ENCODE results near the gene PDCD6IP.
"Not testable (repeated sequence)": the region's sequence is repeated elsewhere in the genome, so short reads cannot be mapped to it uniquely, and the experiment has no call there.

The PDCD6IP gene

DNA sequence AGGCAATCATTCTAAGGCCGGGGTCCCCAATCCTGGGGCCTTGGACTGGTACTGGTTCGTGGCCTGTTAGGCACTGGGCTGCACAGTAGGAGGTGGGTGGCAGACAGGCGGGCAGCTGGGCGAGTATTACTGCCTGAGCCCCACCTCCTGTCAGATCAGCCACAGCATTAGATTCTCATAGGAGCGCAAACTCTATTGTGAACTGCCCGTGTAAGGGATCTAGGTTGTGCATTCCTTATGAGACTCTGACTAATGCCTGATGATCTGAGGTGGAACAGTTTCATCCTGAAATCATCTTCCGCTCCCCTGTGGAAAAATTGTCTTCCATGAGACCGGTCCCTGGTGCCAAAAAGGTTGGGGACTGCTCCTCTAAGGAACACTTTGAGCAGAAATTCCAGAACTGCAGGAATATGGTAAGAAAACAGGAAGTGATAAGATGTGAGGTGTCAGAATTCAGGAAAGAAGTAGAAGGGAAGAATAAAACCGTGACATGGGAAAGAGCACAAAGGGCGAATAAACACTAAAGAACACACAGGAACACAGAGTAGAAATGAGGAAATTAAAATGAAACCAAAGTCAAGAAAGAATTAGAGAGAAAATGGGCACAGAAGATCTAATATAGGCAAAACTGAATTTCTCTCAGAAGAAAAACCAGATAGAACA lies 57.6 kb downstream of the PDCD6IP start:
- DNase-seq = no peak

DNA sequence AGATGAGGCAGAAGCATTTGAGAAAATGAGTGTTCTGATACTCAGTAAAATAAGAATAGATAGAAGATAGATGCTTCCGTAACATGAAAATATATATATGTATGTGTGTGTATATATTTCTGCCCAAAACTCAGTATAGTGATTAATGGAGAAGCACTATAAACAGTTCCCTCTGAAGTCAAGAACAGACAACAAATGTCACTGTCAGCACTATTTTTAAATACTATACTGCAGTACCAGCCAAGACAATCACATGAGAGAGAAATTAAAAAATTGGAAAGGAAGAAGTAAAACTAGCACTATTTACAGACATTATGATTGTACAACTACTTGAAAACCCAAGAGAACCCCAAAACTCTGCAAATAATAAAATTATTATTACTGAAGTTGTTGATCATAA lies 59.3 kb downstream of the PDCD6IP start:
- not testable (repeated sequence) for DNase-seq

DNA sequence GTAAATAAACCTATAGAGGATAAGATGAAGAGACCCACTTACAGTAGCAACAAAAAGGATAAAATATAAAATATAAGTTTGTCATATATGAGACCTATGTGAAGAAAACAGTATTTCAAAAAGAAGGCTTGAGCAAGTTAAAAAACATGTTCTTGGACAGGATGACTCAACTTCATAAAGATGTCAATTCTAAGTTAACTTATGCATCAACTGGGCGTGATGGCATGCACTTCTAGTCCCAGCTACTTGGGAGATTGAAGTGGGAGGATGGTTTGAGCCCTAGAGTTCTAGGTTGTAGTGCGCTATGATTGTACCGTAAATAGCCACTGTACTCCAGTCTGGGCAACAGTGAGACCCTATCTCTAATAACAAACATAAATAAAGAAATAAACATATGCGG lies 59.7 kb downstream of the PDCD6IP start:
- no peak for DNase-seq

DNA sequence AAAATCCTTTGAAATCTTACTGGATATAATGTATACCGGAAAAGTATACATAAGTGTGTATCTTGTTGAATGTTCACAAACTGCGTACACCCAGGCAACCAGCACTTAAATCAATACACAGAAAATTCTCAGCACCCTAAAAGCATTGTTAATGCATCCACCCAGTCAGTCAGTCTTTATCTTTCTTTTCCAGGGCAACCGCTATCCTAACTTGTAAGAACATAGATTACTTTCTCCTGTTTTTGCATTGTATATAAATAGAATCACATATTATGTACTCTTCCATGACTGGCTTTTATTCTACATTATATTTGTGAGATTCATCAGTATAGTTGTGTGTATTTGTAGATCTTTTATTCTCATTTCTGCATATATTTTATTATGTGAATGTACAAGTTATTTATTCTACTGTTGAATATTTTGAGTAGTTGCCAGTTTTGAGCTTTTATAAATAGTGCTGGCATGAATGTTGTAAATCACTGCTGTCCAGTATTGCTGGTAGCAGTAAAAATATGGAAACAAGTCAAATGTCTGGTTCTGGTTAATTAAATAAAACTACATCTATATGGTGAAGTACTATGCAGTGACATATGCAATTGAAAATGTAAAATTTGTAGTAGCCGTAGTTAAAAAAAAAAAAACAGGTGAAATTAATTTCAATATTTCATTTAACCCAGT lies 62.1 kb downstream of the PDCD6IP start:
- DNase-seq = no peak

DNA sequence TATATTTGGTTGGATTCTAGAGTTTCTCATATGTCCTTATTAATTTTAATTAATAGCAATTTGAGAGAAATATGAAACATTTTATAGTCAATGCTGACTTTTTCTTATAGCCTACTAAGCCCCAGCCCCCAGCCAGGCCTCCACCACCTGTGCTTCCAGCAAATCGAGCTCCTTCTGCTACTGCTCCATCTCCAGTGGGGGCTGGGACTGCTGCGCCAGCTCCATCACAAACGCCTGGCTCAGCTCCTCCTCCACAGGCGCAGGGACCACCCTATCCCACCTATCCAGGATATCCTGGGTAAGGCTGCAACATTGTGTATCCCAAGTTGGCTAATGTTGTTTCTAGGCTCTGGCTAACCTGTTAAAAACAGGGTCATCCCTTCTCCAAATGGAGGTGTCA lies 66.7 kb downstream of the PDCD6IP start:
- no peak for DNase-seq

DNA sequence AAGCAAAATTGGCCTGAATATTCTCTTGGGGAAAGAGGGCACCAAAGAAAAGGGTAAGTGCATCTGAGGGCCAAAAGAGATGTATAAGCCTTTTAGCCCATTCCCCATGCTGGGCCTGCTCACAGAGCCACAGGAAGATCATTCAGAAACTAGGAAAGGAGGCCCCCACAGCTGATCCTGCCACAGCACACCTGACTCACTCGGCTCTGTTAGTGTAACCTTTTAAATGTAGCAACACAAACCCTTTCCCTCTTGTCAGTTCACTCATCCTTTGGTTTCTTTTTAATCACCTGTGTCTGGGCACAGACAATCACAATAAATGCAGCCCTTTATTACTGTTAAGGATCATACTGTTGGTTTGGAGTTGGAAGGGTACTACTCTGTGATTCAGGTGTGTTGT lies 69.9 kb downstream of the PDCD6IP start:
- no peak for DNase-seq

DNA sequence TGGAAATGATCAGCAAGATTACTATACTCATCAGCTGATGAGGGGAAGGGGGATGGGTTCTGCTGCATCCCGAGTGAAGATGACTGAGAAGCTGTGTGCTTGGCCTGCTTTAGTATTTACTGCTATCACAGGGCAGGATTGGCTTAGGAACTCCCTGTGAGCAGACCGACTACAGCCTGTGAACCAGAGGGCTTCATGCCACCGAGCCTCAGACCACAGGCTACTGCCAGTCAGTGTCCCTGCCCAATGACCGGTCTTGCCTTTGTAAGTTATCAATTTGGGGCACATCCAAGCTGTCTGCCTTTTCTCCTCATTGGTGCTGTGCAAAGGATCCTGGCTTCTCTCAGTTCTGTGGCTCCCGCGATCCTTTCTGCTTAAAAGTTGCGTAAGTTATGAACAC lies 71.5 kb downstream of the PDCD6IP start:
- DNase-seq = no peak

DNA sequence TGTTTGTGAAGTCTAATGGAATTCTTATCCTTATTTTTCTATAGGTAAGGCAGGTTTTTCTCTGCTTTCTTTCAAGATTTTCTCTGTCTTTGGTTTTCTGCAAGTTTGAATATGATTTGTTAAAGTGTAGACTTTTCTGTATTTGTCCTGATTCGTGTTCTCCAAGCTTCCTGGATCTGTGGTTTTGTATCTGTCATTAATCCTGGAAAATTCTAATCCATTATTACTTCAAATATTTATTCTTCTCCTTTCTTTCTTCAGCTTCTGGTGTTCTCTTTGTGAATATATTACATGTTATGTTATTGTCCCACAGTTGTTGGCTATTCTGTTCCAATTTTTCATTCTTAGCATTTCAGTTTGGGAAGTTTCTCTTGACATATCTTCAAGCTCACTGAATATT lies 76.4 kb downstream of the PDCD6IP start:
- no peak for DNase-seq

DNA sequence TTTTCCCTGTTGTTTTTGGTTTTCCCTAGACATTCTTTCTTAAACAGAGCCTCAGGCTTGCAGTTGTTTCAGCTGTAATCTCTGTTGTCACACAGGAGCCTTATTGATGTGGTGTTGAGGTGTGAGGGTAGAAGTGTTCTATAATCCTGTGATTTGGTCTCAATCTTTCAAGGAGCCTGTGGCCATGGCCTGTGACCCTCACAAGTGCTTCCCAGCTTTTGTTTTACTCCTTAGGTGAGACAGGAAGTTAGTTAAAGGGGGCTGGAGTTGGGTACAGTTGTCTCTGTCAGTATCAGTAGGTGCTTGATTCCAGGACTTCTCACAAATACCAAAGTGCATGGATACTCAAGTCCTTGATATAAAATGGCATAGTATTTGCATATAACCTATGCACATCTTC lies 77.2 kb downstream of the PDCD6IP start:
- no peak for DNase-seq

DNA sequence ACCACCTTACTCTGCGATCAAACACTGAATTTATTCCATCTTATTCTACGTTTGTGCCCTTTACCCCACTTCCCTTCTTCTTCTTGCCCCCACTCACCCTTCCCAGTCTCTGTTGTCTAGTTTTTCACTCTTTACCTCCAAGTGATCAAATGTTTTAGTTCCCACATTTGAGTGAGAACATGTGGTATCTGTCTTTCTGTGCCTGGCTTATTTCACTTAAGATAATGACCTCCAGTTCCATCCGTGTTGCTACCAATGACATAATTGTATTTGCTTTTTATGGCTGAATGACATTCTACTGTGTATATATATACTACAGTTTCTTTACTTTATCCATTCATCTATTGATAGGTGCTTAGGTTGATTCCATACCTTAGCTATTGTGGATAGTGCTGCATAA lies 78.8 kb downstream of the PDCD6IP start:
- no peak for DNase-seq

DNA sequence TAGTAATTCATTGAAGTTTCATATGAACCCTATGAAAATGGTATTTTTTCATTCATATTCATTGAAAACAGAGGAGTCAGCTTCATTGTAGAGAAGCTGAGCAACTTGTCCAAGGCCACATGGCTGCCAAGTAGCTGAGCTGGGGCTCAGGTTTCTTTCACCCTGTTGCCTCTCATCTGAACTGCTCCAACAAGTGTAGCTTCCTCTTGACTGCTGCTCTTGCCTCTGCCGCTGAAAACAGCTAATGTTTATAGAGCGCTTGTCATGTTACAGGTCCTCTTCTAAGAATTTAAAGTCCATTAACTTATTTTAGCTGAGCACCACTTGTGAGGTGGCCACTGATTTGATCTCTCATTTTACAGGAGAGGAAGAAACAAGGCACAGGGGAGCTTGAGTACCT lies 81.1 kb downstream of the PDCD6IP start:
- no peak for DNase-seq

DNA sequence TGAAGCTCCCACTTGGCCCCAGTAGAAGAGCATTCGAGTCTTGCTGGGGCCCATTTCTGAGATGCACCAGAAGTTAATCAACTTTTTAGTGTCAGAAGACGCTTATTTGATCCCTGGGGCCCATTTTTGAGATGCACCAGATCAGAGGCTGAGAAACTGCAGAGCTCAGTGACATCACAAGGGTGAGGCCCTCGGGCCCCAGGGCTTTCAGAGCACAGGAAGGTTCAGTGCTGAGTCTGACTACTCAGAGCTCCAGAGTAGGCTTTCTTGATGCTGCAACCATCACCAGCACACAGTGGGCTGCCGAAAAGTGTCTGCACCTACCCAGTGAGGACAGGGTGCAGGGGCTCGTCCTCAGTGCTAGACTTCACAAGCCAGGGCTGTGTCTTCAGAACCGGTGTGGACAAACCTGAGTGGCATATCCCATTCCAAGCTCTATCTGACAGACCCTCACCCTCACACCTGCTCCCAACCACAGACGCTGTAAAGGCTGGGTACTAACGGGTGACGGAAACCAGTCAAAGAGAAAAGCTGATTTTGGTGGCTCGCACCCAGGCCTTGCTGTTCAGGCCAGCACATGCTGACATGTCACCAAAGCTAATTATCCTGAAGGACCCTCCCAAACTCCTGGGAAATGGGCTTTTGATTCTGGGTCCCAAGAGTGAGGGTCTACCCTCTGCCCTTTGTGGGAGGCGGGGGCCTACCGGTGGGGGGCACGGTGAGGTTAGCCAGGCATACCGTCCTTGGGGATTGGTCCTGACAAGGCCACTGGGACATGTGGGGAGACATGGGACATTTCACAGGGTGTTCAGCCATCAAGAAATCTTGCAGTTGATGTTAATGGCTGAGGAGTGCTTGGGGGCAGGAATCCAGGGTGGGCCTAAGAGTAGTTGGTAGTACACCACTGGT lies 83.0 kb downstream of the PDCD6IP start:
- no peak for DNase-seq

DNA sequence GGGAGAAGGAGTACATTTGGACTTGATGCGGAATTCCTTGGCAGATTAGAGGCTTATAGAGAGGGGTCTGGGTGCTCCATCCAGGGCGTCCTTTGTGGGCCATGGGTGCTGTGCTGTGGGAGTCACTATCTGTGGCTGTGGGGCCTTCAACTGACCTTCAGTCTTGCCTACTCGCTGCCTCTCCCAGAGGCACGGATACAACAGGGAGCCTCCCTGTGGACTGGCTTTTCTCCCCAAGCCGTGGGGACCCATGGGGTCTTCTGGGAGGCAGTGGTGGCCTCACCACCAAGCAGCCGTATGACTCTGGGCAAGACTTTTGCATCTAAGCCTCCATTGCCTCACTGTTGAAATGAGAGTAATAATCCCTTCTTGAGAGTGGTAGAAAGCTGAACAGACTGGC lies 83.9 kb downstream of the PDCD6IP start:
- no peak for DNase-seq

DNA sequence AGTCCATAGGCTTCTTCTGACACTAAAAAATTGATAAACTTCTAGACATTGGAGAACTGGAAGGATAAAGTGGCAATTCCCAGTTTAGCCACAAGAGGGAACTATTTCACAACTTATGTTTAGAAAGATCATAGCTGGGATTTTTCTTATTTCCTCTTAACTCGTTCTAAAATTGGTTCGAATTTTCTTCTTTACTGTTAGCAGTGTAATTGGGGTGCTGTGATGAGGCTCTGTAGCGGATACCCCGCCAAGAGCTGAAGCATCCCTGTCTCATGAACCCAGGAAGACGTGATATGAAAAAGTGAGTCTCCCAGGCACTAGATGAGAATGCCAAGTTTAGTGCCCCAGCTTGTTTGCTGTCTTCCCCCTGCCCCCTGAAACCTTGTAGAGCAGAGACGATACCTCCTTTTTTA lies 85.1 kb downstream of the PDCD6IP start:
- peak in 1 of 2 experiments; percentile 27 for DNase-seq

DNA sequence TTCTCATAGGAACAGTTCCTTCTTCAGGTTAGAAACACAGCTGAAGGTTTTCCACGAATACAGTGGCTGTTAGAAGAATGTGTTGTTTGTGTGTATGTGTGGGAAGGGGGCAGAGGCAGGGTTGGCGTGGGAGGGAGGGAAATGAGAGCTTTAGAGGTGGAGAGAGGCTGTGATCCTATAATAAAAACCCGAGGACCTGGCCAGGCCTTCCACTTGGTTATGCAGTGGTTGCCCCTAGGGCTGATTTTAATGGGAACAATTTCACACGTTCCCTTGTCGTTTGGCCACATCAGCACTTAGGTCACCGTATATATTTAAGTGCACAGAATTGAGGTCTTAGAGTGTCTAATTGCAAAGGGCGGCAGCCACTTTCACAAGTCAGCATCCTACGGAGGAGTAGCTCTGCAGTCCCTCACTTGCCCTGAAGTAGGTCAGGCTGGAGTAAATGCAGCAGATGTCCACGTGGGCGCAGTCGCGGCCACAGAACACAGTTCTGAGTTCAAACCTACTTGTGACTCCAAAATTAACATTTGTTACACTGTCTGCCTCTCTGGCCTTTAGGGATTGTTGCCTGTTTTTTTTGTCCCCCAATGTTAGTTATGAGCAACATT lies 85.6 kb downstream of the PDCD6IP start:
- no peak for DNase-seq

DNA sequence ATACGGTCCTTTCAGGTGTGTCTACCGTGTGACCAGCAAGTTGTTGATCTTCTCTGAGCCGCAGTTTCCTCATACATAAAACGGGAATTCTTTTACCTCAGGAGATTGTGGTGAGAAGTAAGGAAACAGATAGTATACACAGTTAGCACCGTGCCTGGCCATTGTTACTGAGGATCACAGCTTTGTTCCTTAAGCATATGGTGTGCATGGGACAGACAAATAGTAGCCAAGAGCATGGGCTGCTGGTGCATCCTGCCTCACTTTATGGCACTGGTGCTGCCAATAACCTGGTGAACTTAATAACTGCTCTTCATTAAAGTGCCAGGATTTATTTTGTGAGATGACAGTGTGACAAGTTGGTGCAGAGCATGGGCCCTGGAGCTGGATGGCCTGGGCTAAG lies 86.3 kb downstream of the PDCD6IP start:
- DNase-seq = no peak

DNA sequence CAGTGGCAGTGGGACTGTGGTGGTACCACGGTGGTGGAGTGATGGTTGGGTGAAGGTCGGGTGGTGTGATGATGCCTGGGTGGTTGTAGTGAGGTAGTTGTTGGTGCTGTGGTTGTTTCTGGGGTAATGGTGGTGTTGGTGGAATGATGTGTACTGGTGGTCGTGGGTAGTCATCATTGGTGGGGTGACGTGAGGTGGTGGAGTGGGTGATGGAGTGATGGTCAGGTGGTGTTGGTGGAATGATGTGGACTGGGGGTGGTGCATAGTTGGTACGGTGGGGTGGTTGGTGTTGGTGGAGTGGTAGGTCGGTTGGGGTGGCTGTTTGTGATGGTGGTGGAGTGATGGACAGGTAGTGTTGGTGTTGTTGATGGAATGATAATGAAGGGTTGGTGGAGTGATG lies 87.1 kb downstream of the PDCD6IP start:
- DNase-seq = no peak

DNA sequence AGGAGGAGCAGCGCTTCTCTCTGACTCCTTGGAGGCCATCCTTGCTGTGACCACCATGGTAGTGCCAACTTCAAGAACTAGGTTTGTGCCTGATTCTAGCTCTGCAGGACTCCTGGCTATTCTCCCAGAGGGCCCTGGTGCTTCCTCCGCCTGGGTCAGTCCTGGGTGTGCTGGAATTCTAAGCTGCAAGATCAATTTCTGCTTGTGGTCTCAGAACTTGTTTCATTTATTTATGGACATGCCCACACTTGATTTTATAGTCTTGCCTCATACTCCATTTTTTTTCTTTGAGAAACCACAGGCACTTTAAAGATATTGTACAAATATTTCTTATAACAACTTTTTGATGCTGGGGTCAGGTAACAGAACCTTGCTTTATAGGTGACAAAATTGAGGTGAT lies 87.6 kb downstream of the PDCD6IP start:
- no peak for DNase-seq

DNA sequence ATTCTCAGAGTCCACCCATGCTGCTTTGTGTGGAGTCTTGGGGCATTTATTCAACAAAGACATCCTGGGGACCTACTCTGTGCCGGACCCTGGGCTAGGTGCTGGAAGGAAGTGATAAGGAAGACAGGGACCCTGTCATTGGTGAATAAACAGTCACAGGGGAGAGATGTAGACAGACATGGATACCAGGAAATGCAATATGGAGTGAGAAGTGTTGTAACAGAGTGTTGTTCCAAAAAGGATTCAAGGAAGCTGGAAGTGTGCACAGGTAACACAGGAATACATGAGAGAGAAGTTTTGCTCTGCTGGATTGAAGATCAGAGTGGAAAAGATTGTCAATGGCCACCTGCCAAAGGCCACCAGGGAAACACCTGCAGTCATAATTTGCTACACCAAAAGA lies 89.0 kb downstream of the PDCD6IP start:
- DNase-seq = no peak

DNA sequence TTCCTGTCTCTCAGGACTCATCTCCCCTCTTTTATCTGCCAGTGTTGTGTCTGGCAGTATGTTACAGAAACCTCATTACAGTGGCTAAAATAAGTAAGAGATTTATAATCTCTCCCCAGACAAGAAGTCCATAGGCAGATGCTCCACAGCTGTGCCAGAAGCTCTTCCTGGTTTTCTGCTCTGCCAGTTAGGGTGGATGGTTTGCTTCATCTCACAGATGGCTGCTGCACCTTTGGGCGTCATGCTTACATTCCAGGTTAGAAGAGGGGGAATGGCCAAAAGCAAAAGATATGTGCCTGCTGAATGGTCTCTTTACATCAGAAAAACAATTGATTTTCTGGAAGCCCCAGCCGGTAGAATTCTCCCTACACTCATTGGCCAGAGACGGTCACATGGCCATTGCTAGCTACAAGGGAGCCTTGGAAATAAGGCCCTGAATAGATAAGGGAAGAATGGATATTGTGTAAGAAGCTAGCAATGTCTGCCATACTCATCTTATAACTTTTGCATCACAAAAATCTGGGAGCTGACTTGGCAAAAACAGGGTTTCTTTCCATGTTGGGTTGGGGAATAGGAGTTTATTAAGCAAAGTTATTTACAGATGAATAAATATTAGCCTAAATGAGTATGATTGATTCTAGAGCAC lies 91.1 kb downstream of the PDCD6IP start:
- no peak for DNase-seq

DNA sequence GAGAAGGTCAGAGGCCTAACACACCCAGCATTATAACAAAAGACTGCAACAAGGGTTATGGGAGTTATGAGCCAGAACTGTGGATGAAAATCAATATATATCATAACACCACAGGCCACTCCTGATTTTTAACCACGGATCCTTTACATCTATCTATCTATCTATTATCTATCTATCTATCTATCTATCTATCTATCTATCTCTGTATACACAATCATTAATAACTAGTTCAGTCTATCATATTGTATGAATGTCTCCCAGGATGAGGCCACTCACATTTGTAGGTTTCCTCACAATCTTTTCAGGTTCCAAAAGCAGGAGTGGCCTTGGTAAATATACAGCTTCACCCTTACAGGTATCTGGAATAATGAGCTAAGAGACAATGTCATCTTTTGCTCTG lies 94.2 kb downstream of the PDCD6IP start:
- DNase-seq = no peak

DNA sequence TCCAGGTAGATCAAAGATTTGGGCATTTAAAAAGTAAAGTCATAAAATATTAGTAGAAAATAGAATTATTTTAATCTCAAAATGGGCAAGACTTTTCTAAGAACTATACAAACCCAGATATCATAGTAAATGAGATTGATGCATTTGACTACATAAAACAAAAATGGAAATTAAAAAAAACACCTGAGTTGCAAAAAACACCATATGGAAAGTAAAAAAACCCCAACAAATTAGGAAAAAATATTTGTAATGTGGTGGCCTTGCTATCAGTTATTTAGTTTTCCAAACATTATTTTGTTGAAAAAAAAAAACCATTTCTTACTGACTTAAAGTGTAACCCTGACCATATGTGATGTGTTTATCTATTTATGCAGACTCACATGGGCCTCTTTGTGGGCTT lies 97.2 kb downstream of the PDCD6IP start:
- no peak for DNase-seq

DNA sequence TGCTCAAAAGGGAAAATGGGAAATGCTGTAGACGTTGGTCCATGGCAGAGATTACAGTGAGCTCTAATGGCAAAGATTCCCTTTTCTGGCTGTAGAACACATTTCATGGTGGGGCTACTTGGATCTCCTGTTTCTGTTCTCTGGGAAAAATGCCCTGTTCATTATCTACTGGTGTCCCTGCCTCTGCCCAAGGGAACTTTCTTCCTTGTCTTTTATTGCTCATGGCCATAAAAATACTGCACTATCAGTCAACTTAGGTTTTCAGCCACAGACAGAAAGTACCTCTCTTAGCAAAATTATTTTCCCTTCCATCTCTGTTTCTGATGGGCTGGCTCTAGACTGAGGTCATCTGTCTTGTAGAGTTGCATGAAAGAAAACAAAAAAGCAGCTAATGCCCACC lies 98.9 kb downstream of the PDCD6IP start:
- no peak for DNase-seq
